Activated CD8-positive, alpha-beta memory T cell treated with anti-CD3 and anti-CD28 coated beads, Interleukin-2, amount 50 U/mL, for 4 hours (primary cell): ENCODE measurements around the gene RPH3AL.
"Not testable (repeated sequence)": the region's sequence is repeated elsewhere in the genome, so short reads cannot be mapped to it uniquely, and the experiment has no call there.

Experiments used
- DNase-seq: peaks from one replicate; pipeline ENCODE4 v3.0.0-alpha.2; 2020

Gene RPH3AL

DNA sequence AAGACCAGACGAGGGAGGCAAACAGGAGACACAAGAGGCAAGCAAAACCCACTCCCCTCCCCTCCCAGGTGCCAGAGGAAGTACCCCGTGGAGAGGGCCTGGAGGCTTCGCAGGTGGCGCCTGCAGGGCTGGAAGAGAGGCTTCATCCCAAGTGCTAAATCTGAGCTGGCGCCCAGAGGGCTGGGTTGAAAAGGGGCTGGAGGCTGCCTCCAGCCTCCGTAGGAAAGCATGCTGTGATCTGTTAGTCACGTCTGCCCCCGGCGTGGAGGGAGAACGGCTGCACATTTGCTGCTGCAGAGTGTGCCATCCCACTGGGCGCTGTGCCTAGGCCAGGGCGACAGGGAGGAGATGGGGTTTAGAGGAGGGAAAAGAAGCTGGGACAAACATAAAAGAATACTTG, 16.9 kb downstream of the RPH3AL start:
- DNase-seq = no peak

DNA sequence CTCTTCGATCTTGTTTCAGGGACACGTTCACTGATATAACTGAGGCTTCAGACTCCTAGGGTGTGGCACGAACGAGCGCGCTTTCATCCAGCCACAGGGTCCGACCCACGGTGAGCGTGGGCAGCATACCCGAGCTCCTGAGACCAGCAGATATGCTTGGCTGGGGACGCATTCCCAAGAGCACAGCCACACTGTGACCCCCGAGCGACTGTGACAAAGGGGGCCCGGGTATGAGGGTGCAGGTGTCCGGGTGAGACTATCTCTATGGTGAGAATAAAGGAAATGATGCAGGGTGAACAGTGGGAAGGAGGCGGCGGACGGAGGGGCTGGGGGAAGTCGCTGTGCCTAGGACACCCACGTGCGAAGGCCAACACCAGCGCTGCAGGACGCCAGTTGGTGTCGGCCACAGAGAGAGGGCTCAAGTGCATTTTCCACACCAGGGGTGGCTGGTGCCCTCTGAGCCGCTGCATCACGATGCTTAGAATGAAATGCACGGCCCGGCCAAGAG, 17.6 kb downstream of the RPH3AL start:
- no peak for DNase-seq

DNA sequence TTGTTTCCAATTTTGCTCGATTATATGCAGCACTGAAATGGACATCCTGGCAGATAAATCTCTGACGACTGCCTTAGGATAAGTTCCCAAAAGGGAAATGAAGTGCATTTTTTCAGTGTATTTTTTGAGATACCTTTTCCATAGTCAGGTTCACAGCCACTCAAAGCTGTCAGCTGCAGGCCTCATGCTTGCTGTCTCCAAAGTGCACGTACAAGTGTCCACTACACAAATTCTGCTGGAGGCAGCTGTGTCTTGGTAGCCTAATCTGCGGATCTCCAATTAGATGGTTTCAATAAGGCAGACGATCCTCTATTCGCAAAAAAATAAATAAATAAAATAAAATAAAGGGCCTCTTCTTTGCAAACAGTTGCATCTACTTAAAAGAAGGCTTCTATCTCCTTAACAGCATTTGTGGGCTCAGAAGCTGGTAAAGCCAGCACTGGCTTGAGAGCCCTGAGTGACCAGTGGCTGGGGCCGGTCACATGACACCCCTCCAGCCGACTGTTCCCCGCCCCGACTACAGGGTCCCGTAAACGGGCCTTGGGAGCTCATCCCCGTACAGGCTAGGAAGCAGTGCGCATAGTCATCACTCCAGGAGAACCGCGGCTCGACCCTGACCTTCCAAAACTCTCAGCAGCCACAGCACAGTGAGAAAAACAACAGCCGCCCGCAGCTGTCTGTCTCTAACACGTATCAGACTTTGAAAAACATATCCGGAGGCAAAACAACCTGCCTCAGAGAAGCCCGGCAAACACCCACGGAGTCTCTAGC, 18.8 kb downstream of the RPH3AL start:
- no peak for DNase-seq

DNA sequence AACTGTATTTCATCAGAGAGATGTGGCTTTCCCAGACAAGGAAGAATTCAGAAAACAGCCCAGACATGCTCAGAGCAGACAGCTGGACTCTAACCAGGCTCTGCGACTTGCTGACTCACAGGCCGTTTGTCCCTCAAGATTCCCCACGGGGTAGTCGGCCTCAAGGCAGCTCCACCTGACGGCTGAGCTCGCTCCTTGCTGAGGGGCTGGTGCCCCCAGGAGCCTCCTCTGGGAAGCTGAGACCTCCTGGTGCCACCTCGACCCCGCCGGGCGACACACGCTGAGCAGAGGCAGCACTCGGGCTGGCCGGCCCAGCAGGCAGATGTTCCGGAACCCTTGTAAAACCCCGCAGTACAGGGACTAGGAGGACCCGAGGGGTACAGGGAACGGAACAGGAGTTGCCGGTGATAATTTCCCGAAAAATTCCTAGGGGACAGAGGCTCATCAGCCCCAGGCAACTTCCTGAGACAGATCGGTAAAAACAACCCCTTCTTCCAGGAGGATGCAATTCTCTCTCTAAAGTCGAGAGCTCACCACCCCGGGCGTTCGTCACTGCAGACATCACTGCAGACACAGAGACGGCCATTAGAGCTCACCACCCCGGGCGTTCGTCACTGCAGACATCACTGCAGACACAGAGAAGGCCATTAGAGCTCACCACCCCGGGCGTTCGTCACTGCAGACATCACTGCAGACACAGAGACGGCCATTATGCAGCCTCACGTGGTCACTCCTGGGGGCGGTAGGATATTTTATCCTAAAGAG, 19.9 kb downstream of the RPH3AL start:
- DNase-seq = no peak

DNA sequence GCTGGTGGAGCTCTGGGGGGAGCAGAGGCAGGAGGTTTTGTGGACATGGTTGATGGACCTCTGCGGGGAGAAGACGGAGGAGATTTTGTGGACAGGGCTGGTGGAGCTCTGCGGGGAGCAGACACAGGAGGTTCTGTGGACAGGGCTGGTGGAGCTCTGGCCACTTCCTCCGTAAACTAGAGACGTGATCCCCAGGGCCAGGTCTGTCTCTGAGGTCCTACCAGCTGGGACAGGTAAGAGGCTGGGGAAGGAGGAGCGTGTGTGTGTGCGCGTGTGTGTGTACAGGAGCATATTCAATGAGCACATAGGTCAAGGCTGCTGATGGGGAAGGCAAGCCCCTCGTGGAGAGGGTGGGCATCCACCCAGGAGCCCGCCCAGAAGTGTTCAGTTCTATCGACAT, 20.6 kb downstream of the RPH3AL start:
- DNase-seq = no peak

DNA sequence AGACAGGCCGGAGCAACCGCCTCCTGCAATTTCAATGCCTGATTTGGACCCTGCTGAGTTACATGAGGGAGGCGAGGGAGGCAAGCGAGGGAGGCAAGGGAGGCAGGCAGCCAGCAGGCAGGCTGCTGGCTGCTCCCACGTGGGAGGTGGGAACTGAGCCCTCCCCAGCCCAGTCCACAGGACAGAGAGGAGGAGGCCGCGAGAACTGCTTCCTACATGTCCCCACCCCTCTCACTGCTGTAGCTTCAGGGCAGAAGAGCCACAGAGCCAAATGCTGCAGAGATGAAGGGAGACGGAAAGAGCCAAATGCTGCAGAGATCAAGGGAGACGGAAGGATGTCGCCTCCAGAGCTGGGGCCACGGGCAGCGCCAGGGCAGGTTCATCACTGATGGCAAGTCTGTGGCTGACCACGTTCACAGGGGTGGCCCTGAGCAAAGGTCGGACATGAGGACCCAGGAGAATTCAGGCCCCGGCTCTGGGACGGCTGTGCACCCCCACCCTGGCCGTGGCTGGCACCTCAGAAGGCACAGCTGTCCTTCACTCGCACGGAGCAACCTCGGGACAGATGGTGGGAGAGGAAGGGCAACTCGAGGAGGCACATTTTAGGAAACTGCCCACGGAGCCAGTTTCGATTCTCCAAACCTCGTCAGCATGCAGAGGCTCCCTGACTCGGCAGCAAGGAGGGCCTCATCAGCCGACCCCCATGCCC, 21.5 kb downstream of the RPH3AL start:
- DNase-seq = no peak

DNA sequence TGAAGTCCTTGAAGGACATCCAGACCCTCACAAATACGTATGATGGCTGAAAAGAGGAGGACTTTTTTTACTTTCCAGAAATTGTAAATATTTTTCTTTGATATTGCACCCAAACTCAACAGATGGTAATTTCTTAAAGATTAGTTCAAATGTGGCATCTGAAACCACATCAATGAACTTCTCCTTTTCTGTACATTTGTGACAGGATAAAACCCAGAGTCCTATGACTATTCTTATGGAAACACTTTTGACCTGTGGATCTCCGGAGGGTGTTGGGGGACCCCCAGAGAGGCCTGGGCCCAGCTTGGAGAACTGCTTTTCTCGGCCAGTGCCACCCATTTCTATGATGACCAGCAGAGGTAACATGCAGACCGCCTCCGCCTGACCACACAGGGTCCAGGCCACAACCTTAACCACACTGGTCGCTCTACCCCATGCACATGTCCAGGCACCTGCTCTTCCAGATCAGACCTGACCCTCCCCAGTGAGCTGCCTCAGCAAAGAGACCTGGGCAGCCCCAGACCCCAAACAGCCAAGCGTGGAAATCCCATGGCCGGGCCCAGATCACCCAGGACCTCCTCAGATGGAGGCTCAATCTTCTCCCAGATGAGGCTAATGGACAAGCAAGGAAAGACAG, 22.7 kb downstream of the RPH3AL start:
- DNase-seq = no peak

DNA sequence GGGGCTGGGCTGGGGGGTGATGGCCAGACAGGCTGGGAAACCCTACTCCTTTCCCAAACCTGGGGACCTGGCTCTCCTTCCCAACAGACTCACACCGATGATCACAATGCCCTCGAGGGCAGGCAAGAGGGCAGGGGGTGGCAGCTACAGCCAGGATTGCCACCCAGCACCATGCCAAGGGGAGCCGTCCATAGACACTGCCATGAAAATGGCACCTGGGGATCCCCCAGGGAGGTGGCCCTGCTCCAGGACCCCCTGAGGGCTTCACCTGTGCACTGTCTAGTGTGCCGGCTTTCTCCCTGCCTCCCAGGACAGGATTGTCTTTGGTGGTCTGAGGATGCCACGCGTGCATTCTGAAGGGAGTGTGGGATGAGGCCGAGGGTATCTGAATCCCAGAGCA, 24.6 kb downstream of the RPH3AL start:
- DNase-seq = no peak

DNA sequence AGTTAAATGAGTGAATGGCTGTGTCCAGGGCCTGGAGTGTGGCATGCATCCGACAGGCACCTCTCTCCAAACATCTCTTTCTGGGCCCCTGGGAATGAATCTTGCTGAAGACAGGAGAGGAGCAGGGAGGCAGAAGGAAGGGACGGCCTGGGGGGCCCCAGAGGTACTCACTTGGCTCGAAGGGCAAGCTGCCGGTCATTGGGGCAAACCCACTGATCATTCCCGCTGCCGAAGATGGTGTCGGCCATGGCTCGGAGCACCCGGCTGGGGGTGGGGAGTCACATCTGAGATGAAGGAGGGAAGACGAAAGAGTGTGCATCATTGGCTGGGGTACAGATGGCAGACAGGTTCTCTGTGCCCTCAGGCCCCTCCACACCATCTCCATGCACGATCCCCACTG, 25.3 kb downstream of the RPH3AL start:
- no peak for DNase-seq

DNA sequence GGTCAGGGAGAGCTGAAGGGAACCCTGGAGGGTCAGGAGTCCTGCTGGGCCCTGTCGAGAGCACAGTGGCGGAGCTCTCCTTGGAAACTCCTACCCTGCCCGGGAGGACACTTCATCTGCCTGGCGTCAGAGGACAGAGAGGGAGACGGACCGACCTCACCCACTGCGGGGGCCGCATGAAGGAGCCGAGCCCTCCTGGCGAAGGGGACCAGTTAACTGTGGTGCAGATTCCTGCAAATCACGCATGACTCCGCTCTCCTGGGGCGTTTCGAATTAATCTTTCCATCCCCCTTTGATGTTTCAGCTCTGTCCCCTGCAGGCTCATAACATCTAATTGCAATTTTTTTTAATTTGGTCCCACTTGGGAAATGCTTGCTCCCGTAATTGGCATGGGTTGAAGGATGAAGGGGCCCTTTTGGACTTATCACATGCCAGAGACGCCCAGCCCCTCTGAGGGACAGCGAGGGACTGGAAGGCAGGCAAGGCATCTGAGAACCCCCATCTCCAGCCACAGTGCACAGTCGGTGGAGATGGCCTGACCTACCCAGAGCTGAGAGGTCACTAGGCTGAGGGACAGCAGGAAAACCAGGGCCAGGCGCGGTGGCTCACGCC, 26.5 kb downstream of the RPH3AL start:
- DNase-seq = no peak

DNA sequence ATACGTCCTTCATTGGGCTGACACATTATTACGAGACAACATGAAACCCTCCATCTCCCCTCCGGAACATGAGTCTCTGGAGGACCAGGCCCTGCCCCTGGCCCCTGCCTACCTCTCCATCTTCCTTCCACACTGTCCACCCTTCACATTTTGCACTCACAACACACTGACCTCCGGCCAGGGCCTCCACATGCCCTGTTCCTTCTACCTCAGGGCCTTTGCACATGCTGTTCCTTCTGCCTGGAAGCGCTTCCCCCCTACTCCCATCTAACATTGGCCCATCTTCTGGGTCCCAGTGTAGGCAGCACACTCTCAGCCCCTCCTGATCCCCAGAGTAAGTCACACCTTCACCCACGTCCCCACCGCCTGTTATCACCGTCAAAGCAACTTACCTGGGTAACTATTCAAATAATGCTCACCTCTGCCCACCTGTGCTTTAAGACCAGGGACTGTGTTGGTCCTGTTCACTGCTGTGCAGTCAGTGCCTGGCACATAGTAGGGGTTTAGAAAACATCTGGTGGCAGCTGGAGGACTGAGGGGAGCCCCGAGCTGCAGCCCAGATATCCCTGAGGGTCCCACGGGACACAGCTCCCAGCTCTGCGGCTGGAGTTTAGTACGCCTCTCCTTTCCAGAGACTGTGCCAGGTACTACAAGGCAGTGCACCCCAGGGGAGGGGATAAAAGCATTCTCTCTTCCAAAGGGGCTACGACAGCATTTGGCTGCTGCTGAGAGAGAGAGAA, 27.2 kb downstream of the RPH3AL start:
- no peak for DNase-seq

DNA sequence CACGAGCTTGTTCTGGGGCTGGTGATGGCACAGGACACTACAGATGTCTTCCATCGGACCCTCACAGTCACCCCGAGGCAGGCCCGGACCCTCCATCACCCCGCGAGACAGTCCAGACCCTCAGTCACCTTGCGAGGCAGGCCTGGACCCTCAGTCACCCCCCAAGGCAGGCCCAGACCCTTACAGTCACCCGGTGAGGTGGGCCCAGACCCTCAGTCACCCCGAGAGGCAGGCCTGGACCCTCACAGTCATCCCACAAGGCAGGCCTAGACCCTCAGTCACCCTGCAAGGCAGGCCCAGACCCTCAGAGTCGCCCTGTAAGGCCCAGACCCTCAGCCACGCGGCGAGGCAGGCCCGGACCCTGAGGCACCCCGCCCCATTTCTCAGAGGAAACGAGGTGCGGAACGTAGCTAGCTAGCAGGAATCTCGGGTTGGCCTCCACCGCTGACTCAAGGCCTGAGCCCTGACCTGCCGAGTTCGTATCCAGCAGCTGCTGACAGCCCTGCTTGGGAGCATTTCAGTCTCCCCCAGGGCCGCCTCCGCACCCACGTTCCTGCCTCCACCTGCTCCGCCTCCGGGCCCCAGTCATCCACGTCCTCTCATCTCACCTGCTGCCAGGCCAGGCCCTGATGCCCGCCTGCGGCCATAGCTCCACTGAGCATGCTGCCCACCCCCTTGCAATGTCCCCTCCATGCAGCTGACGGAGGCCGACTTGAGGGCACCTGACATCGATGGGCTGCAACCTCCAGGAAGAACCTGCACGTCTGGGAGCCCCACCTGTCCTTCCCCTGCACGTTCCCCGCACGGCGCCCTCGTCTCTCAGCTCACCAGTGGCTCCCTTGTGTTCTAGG, 28.7 kb downstream of the RPH3AL start:
- DNase-seq = no peak

DNA sequence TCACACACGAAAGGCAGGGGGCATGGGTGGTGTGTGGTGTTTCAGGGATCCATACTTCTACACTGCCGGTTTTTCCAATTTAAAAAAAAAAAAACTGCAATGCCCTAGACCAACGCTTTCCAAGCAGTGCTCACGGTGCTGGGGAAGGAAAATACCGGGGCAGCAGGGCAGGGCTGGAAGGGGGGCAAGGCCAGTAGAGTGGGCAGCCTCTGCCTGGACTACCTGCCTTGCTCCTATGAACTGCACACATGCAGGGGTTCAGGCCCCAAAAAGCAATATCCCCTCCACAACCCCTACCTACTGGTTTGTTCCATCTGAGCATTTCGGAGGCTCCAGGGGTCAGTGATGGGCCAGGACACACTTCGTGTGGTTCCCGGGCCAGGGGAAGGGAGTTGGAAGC, 29.4 kb downstream of the RPH3AL start:
- no peak for DNase-seq

DNA sequence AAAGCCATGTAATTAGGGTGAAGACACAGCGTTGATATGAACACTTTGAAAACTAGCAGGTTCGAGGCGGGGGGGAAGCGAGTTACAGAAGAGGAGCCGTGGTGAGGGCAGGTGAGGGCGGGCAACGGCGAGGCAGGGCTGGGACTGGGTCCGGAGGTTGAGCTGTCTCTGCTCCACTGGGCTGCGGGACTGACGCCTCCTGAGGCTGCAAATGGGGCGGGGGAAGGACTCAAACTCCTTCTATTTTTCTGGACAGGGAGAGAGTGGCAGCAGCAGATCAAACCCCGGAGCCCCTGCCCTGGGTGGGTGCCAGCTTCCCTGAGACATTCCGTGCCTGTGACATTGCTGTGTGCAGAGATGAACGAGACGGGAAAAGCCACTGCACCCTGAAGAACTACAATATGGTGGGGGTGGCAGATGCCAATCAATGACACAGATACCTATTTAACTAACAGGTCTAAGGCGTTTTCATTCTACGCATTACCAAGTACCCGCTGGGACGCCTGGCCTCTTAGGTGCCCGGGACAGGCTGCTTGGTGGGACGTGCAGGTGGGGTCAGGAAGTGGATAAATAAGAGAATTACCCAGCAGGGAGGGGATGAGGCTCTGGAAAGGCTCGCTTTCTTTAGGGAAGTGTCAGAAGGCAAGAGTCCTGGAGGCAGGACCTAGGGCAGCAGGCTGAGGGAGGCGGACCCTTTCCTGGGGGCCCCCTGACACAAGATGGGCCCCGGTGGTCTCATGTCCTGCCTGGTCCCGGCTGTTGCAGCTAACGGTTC, 30.4 kb downstream of the RPH3AL start:
- no peak for DNase-seq

DNA sequence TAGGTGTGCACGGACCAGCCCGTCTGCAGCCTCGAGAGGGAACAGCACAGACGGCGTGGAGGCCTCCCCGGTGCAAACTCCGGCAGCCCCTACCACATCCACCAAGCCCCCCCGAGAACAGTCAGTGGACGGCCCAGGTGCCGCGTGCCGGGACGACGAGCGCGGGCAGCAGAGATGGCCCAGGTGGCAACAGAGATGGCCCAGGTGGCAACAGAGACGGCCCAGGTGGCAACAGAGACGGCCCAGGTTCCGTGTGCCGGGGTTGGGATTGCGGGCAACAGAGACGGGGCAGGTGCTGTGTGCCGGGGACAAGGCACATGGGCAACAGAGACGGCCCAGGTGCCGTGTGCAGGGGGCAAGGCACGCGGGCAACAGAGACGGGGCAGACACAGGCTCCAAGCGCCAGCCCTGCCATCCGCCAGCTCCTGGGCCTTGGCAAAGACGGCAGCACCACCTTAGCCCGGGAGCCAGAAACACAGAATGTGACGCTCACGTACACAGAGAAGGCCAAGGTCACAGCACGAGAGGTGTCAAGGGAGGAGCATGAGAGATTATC, 31.1 kb downstream of the RPH3AL start:
- no peak for DNase-seq

DNA sequence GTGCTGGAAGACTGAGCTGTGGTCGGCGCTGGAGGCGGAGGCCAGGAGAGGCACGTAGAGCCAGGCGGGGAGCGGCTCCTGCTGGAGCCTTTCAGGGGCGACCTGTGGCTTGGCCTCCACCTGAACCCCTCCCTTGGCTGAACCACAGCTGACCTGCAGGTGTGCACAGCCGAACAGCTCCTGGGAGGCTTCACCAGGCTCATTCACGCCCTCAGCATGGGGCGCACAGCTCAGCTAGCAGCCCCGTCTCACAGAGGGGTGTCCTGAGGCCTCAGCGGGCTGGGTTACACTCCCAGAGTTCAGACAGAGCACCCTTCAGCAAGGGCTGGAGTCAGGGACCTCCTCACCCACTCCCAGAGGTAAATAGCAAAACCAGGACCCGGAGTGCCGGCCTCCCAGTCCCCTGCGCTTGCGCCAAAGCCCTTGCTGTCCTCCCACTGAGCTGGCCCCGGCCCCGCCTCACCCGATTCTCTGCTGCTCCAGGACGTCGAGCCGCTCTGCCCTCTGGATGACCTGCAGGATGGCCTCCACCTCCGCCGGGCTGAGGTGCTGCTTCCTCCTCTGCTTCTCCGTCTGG, 31.7 kb downstream of the RPH3AL start:
- no peak for DNase-seq

DNA sequence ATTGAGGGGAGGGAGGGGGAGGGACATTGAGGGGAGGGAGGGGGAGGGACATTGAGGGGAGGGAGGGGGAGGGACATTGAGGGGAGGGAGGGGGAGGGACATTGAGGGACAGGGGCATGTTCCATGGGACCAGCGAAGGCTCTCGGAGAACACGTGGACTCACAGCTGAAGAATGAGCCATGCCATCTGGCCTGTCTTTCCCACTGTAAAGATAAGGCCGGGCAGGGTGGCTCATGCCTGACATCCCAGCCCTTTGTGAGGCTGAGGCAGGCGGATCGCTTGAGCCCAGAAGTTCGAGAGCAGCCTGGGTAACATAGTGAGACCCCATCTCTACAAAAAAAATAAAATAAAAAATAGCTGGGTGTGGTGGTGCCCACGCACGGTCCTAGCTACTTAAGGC, 32.5 kb downstream of the RPH3AL start:
- DNase-seq = no peak

DNA sequence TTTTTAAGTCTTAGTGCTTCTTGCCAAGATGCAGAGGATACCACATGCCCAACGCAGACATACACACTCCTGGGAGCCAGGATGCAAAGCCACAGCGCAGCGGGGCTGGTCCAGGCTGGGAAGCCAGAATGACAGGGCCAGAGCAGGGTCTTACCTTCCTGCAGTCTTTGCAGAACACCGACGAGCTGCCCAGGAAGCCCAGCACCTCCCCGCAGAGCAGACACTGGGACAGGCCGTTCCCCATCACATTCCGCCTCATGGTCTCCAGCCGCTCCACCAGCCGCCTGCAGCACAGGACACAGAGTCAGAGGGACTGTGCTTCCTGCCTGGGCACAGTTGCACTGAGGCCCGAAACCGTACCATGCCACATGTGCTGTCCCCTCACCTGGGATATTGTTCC, 33.3 kb downstream of the RPH3AL start:
- no peak for DNase-seq

DNA sequence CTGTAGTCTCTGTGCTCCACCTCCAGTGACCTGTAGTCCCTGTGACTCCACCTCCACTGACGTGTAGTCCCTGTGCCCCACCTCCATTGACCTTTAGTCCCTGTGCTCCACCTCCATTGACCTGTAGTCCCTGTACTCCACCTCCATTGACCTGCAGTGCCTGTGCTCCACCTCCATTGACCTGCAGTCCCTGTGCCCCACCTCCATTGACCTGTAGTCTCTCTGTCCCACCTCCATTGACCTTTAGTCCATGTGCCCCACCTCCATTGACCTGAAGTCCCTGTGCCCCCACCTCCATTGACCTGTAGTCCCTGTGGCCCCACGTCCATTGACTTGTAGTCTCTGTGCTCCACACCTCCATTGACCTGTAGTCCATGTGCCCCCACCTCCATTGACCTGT, 35.5 kb downstream of the RPH3AL start:
- DNase-seq = not testable (repeated sequence)
